NB4 (cell line): ENCODE data around the gene AP1G2.

Source experiments
- DNase-seq: peaks from one replicate; pipeline ENCODE4 v3.0.0; 2010; ENCODE audit warnings: low read depth
- H3K4me3 ChIP-seq: one replicate; pipeline ENCODE4 v1.5.1; 2011; ENCODE audit warnings: mild to moderate bottlenecking, low read depth, low read length, moderate library complexity
- CTCF ChIP-seq: IDR thresholded peaks from one replicate; pipeline ENCODE4 v1.5.1; 2012; ENCODE audit warnings: low read depth, low read length
- MAX ChIP-seq: IDR thresholded peaks from 2 replicates; pipeline ENCODE4 v1.6.1; 2011; ENCODE audit warnings: low read depth, low read length
- MYC ChIP-seq: IDR thresholded peaks from 2 replicates; pipeline ENCODE4 v1.6.1; 2011; ENCODE audit warnings: low read depth, low read length
- POLR2A ChIP-seq: IDR thresholded peaks from 2 replicates; pipeline ENCODE4 v1.6.1; 2011; ENCODE audit warnings: mild to moderate bottlenecking; ENCODE audit not compliant: insufficient read length; ENCODE audit errors: extremely low read depth

Gene AP1G2

GRCh38 chr14:23521785-23522640 lies 45.6 kb downstream of the AP1G2 start:
- TF ChIP-seq MAX = no peak
- no peak for TF ChIP-seq POLR2A
- no peak overlapping the region for H3K4me3 ChIP-seq

GRCh38 chr14:23520899-23521533 lies 46.6 kb downstream of the AP1G2 start:
- TF ChIP-seq POLR2A = no peak
- TF ChIP-seq MYC = no peak
- TF ChIP-seq CTCF = no peak
- TF ChIP-seq MAX = no peak
- no peak overlapping the region for H3K4me3 ChIP-seq
- DNase-seq = no peak

More at GRCh38 chr14:23521785-23522640, 45.6 kb downstream of the AP1G2 start:
- DNase-seq = no peak

- H3K4me3 ChIP-seq = no peak overlapping the region
- TF ChIP-seq POLR2A (no peak), CTCF (no peak), MAX (no peak), MYC (no peak)
These were observed 48.9 kb downstream of the AP1G2 start for GRCh38 chr14:23518709-23519108.

GRCh38 chr14:23517650-23518326 lies 49.8 kb downstream of the AP1G2 start:
- TF ChIP-seq CTCF (no peak), POLR2A (no peak), MAX (no peak), MYC (no peak)
- no peak for DNase-seq
- no peak overlapping the region for H3K4me3 ChIP-seq

More at GRCh38 chr14:23518709-23519108, 48.9 kb downstream of the AP1G2 start:
- no peak for DNase-seq

- no peak for TF ChIP-seq MAX
- no peak for TF ChIP-seq POLR2A
- TF ChIP-seq MYC = no peak
- no peak for TF ChIP-seq CTCF
- DNase-seq = no peak
- H3K4me3 ChIP-seq = no peak overlapping the region
These were observed 53.0 kb downstream of the AP1G2 start for GRCh38 chr14:23514644-23514957.

- DNase-seq = no peak
- H3K4me3 ChIP-seq = no peak overlapping the region
- TF ChIP-seq MAX (no peak), MYC (no peak), POLR2A (no peak), CTCF (no peak)
These were observed 53.6 kb downstream of the AP1G2 start for GRCh38 chr14:23513818-23514643.
